ENCODE data around the gene SNAPIN.

The SNAPIN gene

DNA sequence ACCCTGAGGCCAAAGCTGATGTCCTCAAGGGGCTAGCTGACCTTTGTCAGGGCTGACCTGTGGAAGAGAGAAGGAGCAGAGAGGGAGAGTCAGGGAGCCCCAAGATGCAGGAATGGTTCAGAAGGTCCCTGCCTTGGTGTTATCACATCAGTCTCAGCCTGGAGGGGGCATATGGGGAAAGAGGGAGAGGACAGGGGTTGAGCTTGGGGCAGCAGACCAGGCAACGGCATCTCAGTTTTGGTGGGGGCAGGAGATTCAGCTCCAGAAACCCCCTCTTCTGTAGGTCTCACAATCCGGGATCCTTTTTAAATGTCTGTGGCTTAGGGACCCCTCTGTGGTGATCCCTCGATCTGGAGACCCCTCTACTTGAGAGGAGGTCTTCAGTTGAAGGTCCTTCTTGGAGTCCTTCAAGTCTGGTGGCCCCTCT lies 32.0 kb upstream of the SNAPIN start:
- Histone ChIP-seq H3K27ac (peak overlapping the region; percentile 88 to 96), H3K4me3 (peak overlapping the region; percentile 81)
- no peak for DNase-seq (ENCODE audit: low spot score)
- TF ChIP-seq, protein P1, sequence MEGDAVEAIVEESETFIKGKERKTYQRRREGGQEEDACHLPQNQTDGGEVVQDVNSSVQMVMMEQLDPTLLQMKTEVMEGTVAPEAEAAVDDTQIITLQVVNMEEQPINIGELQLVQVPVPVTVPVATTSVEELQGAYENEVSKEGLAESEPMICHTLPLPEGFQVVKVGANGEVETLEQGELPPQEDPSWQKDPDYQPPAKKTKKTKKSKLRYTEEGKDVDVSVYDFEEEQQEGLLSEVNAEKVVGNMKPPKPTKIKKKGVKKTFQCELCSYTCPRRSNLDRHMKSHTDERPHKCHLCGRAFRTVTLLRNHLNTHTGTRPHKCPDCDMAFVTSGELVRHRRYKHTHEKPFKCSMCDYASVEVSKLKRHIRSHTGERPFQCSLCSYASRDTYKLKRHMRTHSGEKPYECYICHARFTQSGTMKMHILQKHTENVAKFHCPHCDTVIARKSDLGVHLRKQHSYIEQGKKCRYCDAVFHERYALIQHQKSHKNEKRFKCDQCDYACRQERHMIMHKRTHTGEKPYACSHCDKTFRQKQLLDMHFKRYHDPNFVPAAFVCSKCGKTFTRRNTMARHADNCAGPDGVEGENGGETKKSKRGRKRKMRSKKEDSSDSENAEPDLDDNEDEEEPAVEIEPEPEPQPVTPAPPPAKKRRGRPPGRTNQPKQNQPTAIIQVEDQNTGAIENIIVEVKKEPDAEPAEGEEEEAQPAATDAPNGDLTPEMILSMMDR (IDR thresholded peaks at IDR 0.05): no peak

- peak within 1 kb of the TSS; percentile 88 to 96 for H3K27ac ChIP-seq
- DNase-seq (ENCODE audit: low spot score): no peak
- peak within 1 kb of the TSS; percentile 81 for H3K4me3 ChIP-seq
- TF ChIP-seq, protein P1 (IDR thresholded peaks at IDR 0.05): no peak
Observed at GRCh38 chr1:153626904-153627714, 31.4 kb upstream of the SNAPIN start, which contains the start of gene S100A13. Gene S100A13 (minus strand): TSS chr1:153627505. CDS start chr1:153626472, 1,033 bp downstream.

DNA sequence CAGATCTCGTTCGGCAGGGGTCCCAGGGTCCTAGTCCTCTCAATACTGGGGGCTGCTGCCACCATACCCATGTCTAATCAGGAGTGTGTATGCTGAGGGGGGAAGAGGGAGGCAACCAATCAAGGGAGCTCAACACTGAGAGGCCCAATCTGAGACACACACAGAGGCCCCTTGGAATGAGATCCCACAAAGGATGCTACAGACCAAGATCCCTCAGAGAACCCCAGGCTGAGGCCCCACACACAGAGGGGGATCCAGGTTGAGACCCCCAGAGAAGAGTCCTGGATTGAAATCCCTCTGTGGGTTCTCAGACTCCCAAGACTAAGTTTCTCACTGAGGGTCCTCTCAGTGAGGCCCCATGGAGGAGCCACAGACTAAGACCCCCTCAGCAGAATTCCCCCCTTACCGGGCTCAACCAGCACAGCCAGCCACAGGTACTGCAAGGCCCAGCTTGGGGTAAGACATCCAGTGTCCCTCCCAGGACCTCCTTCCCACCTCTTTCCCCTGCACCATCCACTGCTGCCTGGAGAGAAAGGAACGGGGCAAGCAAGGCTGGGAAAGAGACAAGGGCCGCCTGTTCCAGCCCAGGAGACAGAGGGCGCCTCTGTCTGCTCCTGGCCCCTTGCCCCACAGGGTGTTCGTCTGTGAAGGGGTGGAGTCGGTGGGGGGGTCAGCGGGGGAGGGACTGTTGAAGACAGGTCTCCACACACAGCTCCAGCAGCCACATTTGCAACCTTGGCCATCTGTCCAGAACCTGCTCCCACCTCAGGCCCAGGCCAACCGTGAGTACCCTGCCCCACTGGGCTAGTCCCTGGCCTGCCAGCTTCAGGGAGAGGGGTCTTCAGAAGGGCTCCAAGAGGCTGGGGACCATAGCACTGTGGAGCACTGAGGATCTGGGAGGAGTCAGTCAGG lies 30.5 kb upstream of the SNAPIN start, which contains the start of gene S100A1:
Gene S100A1 (plus strand): TSS at position 720 of the 912 bp plus-strand sequence. CDS start 2,088 bp downstream, outside the sequence.
- TF ChIP-seq, protein P1 (IDR thresholded peaks at IDR 0.05): no peak
- Histone ChIP-seq H3K4me3 (peak within 1 kb of the TSS; percentile 81), H3K27ac (peak within 1 kb of the TSS; percentile 88 to 96)
- DNase-seq (ENCODE audit: low spot score): no peak

DNA sequence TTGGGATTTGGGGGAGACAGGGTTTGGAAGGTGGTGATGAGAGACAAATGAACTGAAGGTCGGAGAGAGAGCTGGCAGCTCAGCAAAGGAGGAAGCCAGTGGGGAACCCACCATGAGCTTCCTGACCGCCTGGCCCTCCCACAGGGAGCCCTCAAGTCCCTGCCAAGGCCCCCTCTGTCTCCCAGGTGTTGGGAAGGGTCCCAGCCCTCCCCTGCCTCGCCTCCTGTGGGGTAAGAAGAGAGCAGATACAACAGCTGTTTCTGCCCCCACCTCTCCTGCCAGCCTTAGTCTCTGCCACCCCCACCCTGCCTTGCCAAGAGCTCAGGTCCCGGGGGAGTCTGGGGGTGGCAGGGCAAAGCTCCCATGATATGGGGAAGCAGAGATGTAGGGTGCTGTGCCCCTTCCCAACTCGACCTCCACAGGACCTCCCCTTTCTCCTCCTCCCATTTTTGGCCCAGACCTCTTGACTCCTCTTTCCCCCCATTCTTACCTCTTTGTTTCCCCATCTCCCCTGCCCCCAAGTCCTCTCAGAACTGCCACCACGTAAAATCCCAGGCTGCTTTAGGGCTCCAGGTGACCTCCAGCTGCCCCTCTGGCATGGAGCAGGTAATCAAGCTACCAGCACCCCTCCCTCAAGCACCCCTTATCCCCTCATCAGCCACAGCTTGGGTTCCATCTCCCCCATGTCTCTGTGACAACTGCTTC lies 29.7 kb upstream of the SNAPIN start:
- H3K4me3 ChIP-seq: no peak overlapping the region
- no peak for DNase-seq (ENCODE audit: low spot score)
- TF ChIP-seq, protein P1 (IDR thresholded peaks at IDR 0.05): no peak
- H3K27ac ChIP-seq: peak overlapping the region; percentile 66 to 96

- Histone ChIP-seq H3K4me3 (no peak overlapping the region), H3K27ac (peak overlapping the region; percentile 66 to 96)
- TF ChIP-seq, protein P1 (IDR thresholded peaks at IDR 0.05): no peak
- DNase-seq (ENCODE audit: low spot score): no peak
Observed at GRCh38 chr1:153629343-153629665, 29.2 kb upstream of the SNAPIN start.

- TF ChIP-seq, protein P1 (IDR thresholded peaks at IDR 0.05): no peak
- DNase-seq (ENCODE audit: low spot score): no peak
- Histone ChIP-seq H3K27ac (peak overlapping the region; percentile 66 to 96), H3K4me3 (no peak overlapping the region)
Observed at GRCh38 chr1:153629971-153630370, 28.5 kb upstream of the SNAPIN start.

Data from coronary artery (tissue), 2 donors.